UCSD-AML1 (cell line): Measurements from ENCODE around the gene MFAP3.
"Not testable (repeated sequence)": the region's sequence is repeated elsewhere in the genome, so short reads cannot be mapped to it uniquely, and the experiment has no call there.

Source experiments
- DNase-seq: peaks from one replicate; lab custom pipeline; 2025; ENCODE audit not compliant: unreplicated experiment; lab: John Stamatoyannopoulos, UW

The MFAP3 gene

DNA sequence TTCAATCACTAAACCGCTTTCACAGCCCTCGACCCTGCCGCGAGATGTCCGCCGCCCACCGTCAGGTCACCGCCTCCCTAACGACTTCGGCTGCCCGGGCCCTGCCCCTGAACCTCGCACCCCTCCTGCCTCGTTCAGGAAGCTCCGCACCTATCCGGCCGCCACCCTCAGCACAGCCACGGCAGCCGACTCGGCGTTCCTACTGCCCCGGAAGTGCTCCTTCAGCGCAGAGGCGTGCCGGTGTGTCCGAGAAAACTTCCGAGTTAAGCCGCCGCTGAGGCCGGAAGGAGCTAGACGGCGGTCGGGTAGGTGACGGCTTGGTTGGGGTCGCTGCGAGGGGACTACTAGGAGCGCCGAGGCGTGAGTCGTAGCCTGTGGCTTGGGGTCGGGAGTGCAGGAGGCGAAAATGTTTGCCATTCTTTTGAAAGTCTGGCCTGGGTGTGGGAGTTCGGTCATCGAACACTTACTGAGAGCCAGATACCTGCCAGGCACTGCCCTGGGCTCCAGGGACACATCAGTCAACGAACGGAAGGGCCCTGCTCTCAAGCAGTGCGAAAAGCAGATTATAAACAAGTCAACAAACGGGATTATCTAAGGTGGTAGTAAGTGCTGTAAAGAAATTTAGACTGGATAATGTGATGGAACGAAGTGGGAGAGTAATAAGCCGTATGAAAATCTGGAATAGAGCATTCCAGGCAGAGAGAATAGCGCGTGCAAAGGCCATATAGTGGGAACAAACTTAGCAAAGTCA is at the start of gene MFAP3, which contains the start of gene FAM114A2:
MFAP3 (plus strand) TSS at position 261 of the 751 bp plus-strand sequence. CDS start 10,756 bp downstream, outside the sequence.
FAM114A2 (minus strand) TSS at position 204 of the 751 bp plus-strand sequence. CDS start 3,957 bp downstream, outside the sequence.
- peak; percentile 90 for DNase-seq

DNA sequence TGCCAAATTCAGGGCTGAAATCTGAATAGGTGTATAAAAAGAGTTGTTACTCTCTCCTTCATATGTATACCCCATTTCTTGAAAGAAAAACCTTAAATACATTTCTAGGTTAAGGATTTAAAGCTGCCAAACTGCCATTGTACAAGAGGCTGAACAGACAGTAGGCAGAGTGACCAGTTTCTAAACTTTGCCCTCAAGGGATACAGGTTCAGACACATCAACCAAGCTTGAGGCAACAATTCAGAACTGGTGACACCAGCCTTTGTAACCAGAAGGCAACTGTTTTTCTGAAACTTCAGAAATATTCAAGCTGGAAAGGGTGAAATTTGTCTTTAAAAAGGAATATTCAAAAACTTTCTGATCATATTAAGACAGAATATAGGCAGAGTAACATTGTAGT is 47.6 kb upstream of the MFAP3 start:
- DNase-seq, result no peak

DNA sequence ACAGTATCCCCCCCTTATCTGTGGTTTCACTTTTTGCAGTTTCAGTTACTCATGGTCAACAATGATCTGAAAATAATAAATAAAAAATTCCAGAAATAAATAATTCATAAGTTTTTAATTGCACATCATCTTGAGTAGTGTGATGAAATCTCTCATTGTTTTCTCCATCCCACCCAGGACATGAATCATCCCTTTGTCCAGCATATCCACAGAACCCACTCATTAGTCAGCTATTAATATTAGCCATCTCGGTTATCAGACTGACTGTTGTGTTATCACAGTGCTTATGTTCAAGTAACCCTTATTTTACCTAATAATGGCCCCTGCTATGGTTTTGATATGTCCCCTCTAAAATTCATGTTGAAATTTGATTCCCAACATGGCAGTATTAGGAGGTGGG is 40.8 kb upstream of the MFAP3 start:
- no peak for DNase-seq

DNA sequence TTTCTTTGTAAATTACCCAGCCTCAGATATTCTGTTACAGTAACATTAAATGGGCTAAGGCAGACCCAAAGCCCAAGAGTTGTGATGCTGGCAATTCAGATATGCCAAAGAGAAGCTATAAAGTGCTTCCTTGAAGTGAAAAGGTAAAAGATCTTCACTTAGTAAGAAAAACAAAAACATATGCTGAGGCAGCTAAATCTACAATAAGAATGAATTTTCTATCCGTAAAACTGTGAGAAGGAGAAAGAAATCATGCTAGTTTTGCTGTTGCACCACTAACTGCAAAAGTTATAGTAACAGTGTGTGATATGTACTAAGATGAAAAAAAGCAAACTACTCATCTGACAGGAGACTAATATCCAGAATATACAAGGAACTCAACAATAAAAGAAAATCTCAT is 40.0 kb upstream of the MFAP3 start:
- DNase-seq, result no peak

DNA sequence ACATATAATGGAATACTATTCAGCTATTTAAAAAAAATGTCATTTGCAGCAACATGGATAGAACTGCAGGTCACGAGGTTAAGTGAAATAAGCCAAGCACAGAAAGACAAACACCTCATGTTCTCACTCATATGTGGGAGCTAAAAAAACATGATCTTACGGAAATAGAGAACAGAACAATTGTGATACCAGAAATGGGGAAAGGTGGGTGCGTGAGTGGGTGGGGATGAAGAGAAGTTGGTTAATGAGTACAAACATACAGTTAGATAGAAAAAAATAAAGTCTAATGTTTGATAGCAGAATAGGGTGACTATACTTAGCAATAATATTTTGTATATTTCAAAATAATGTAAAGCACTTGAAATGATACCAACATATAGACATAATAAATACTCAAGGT is 38.8 kb upstream of the MFAP3 start:
- DNase-seq, result no peak

DNA sequence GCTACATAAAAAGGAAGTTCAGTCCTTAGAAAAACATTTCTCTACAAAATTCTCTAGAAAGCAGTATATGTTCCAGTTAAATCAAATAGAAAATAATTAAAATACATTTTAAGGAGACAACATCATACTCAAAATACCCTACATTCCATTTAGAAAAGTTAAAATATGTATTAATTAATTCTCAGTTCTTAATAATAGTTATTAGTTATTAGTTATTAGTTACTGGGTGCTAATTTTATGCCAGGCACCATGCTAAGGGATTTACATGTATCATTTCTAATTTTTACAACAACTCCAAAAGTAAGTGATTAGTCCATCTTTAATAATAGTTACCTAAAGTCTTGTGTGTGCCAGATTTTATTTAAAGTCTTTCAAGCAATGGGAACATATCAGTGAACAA is 38.1 kb upstream of the MFAP3 start:
- no peak for DNase-seq

DNA sequence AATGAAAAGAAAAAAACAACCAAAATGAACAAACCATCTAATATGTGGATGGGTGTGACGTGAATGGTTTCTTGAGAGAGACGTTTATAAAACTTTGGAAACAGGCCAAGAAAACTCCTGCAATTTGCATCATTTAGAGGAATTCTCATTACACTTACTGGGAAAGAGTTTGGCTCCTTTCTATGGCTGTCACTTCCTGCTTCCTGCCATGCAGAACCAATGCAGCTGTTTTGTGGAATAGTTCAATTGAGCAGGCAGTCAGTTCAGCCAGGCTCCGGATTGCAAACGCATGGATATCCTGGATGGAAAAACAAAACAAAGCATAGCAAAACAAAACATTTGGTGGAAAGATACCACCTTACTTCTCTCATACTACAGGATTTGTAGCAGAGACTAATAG is 36.7 kb upstream of the MFAP3 start:
- no peak for DNase-seq

DNA sequence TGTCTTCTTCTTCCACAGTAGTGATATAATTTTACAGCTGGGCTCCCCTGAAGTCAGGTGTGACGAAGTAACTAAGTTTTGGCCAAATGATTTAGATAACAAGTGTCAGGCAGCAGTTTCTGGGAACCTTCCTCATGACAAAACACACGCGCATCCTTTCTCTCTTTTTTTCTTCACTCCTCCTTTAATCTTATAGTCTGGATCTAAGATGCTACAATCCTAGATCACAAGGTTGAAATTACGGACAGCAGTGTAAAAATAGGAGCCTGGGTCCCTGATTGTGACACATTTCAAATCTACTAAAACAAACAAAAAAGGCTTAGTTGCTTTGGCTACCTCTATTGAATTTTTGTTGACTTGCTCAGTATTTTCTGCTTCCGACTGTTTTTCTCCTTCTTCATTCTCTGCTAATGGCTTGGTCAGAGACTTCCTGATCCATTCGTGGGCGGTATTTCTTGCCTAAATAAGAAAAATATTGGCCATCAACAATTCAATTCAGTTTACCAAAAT is 36.2 kb upstream of the MFAP3 start:
- DNase-seq, result no peak

DNA sequence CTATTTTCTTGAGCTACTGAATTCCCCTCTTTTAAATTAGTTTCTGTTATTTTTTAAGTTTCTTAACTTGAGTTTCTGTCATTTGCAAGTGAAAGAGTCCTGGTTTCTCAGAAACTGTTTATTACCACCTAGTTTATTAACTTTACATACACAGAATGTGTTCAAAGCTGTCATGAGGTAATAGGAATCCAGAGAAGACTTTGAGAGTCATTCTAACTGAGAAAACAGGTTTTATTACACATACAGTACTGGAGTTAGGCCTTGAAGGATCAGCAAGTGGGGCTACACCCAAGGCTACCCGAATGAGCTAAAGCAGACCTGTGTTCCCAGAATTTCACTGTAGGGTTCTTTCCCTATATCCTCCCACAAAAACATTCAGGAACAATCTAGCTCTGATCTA is 33.1 kb upstream of the MFAP3 start:
- no peak for DNase-seq

DNA sequence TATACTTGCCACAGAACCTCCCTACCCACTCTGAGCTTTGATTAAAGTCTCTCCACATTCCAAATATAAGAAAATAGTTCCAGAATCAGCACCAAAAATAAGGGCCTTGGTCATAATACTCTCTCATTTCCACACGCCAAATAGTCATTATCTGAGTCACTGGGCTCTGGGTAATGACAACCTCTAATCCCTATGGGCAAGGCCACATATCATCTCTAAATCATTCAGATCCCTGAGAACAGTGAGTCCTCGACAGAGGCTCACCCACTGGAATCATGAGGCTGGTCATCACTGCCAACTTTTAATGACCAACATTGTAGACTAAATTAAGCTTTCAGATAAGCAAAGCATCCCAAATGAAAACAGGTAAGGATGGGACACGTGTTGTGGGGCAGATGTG is 28.1 kb upstream of the MFAP3 start:
- no peak for DNase-seq

DNA sequence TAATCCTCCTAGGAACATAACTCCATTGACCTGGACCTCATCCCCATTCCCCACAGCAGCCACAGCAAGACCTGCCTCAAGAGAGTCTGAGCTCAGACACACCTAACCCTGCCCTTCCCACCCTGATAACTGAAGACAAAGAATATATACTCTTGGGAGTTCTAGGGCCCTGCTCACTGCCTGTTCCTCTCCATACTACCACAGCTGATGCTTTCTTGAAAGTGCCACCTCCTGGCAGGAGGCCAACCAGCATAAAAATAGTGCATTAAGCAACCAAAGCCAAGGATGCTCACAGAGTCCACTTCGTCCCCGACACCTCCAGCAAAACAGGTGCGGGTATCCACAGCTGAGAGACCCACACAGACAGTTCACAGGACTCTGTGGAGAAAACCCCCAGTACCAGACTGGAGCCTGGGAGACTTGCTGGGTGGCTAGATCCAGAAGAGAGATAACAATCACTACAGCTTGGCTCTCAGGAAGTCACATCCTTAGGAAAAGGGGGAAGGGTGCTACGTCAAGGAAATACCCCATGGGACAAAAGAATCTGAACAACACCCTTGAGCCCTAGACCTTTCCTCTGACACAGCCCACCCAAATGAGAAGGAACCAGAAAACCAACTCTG is 23.6 kb upstream of the MFAP3 start:
- DNase-seq, result no peak

DNA sequence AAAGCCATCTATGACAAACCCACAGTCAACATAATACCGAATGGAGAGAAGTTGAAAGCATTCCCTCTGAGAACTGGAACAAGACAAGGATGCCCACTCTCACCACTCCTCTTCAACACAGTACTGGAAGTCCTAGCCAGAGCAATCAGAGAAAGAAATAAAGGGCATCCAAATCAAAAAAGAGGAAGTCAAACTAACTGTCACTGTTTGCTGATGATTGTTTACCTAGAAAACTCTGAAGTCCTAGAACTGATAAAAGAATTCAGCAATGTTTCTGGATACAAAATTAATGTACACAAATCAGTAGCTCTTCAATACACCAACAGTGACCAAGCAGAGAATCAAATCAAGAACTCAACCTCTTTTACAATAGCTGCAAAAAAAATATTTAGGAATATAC is 19.8 kb upstream of the MFAP3 start:
- not testable (repeated sequence) for DNase-seq

DNA sequence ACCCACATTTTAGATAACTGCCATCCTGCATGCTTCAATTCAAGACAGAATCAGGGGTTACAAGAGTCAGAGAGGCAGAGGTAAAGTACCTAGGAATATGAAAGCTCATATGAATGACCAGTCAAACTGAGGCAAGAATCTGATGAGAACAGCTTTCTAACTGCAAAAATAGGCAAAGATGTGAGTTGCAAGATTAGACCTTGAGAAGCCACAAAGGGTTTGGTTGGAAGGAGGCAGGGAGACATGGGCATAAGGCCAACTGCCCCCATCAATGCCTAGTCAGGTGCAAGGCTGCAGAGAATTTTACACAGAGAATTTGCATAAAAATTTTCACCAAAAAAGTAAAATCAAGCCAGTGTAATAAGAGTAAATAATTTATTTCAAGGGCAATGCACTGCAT is 12.8 kb upstream of the MFAP3 start:
- DNase-seq, result no peak

DNA sequence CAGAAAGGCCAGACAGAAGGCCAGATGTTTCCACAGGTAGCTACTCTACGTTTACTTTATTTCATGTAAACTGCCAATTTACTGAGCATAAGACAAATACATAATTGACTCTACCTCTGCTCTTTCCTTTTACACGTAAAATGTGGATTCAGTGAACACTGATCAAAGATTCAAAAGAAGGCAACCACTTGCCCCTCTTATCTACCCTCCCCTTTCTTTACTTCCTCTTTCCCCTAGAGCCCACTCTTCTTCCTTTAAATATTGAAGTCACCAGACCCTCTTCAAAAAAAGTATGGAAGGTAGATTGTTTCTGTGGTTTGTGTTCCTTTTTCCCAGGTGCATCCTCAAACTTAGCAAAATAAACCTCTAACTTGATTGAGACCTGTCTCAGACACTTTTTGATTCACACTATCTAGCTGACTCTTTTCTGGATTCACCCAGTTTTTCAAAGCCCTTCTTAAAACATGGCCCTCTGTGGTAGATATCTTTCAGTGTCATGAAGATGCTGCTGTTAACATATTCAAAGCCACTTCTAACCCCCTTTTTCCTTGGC is 6.8 kb upstream of the MFAP3 start:
- no peak for DNase-seq

DNA sequence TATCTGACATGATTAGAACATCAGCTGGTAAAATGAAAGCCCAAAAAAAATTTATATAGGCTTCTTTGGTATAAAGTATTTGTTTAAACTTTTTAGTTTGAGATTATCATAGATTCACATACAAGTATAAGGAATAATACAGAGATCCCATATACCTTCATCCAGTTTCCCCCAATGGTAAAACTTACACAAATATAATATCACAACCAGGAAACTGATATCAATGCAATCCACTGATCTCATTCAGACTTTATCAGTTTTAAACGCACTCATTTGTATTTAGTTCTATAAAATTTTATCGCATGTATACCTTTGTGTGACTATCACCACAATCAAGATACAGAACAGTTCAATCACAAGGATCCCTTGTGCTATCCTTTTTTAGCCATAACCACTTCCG is 3.8 kb upstream of the MFAP3 start:
- DNase-seq, result no peak

DNA sequence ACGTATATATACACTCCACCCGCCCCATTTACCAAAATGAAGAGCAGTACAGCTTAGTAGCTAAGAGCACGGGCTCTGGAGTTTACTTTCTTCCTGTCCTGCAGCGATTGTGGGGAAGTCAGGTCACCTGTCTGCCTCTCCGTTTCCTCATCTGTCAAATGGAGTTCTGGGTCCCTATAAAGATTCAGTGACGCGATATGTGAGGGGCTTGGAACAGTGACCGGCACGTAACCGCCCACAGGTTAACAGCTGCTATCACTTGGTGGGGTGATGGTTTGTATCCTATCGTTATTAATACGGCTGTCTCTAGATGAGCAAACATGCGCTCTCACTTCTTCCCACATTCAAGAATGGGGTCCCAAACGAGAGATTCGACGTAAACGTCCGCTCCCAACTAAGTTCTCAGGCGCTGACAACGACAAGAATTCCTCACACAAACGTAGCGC is 483 bp upstream of the MFAP3 start:
- DNase-seq, result peak; percentile 66

DNA sequence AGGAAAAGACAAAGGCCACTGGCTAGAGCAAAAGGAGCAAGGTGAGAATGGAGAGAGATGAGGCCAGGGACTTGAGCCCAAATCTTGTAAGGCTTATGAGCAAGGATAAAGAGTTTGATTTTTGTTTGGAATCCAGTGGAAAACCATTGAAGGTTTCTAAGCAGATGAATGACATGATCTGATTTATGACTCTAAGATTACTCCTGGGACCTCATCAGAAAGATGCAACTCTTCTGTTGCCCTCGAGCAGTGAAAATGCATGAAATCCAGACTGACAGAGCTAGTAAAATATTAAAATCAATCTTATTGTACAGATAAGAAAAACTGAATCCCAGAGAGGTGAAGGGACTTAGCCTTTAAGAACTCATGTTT is 677 bp downstream of the MFAP3 start:
- no peak for DNase-seq

DNA sequence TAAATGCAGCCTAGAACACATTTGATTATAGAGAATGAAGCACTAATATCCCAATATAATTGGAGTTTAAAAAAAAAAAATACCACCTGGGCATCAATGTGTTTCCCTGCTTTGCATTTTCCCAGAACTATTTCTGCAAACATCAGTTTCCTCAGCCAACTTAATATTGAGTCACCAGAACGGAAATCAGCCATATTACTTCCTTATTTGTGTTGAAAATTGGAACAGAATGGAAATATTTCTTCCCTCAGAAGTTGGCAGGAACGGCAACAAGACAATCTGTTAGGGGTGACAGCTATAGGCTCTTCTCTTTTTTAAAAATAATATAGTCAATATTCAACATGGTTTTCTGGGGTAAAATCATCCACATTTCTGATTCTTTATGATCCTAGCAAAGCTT is 4.0 kb downstream of the MFAP3 start:
- DNase-seq, result no peak

DNA sequence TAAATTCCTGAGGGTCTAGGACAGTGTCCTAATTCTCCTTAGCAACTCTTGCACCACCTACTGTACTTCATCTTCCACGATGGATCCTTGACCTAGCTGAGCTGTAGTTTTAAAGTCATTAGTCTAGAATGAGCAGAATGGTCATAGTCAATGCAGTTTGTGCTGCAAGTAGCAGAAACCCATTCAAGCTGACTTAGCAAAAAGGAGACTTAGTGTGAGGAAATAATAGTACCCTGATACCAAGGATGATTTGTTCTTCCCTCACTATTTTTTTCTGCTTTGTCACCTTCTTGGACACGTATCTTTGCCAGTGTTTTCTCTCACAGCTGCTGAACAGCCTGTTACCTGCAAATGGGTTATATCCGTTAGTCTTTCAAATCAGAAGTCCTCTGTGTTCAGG is 5.3 kb downstream of the MFAP3 start:
- no peak for DNase-seq

DNA sequence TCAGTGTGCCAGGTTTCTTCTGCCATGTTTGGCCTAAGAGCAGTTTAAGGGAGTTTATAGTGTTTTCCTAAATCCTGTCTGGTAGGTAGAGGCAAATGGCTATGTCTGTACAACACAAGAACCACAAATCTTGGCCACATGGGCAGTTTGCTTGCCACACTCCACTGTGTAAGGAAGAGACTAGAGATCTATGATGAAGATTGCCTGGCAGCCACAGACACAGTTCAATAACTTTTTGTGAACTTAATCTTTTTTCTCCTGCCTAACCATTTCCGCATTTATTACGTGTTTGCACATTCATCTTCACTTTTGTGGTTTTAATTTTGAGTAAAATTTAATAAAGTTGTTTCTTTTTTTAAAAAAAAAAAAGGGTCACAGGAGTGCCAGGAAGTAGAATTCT is 5.8 kb downstream of the MFAP3 start:
- no peak for DNase-seq

DNA sequence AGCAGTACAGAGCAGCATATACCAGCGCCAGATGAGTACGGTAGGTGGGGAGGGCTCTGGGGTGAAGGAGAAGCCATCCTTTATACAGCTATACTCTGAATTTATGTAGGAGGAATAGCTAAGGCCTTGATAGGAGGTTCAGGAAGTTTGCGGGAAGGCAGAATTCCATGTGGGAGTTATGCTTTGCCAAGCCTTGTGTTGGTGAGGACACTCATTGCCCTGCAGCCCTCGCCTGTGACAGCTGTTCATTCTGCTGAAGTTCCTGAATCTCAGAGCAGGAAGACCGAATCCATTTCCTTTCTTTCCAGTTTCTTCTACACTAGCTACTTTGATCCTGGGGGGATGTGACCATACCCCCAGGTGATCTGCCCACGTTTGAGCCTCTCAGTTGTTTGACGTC is 7.7 kb downstream of the MFAP3 start:
- no peak for DNase-seq

DNA sequence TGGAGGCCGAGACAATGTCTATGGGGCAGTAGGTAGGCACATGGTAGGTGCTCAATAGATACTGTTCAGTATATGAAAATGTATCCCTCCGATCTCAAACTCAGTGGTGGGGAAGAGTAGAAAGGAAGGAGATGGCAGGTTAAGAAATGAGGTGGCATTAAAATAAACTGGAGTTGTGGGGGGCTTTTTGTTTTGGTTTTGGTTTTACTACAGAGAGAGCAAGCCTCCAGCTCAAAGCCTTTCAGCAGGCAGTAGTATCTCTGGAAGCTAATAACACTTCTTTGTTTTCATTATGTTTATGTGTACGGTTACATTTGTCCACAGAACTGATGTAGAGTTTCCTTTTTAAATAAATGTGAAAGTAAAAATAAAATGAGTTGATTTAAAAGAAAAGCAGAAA is 8.6 kb downstream of the MFAP3 start:
- DNase-seq, result no peak
